SK-N-SH treated with all-trans-retinoic acid at 6 μM for 48 hours (cell line): ENCODE data around the gene RTN4IP1.

ENCODE experiments used
- ATAC-seq: fragments of 200-7000 bp; cut with Tn5 transposase; 3 replicates; pipeline ENCODE4 v1.9.1; 2020; ENCODE audit warnings: mild to moderate bottlenecking, moderate library complexity
- ARNTL ChIP-seq: fragments of 450-650 bp; formaldehyde crosslinking; IDR thresholded peaks from 2 replicates; pipeline ENCODE4 v1.5.0; 2020; ENCODE audit warnings: low read depth, mild to moderate bottlenecking, moderate library complexity, borderline replicate concordance
- CSDC2 ChIP-seq: fragments of 250-450 bp; sonication (Bioruptor Pico); IDR thresholded peaks from 2 replicates; pipeline ENCODE4 v1.5.0; 2020; ENCODE audit warnings: mild to moderate bottlenecking, moderate library complexity
- CSRNP3 ChIP-seq: fragments of 250-450 bp; sonication (Bioruptor Pico); IDR thresholded peaks from 2 replicates; pipeline ENCODE4 v1.5.1; 2021; ENCODE audit warnings: mild to moderate bottlenecking, moderate library complexity
- GLIS3 ChIP-seq: fragments of 250-450 bp; sonication (Bioruptor Pico); IDR thresholded peaks from 2 replicates; pipeline ENCODE4 v1.5.0; 2020; ENCODE audit warnings: mild to moderate bottlenecking, moderate library complexity
- ISL1 ChIP-seq: fragments of 250-450 bp; sonication (Bioruptor Pico); IDR thresholded peaks from 2 replicates; pipeline ENCODE4 v2.1.2; 2022; ENCODE audit warnings: mild to moderate bottlenecking, moderate library complexity
- PATZ1 ChIP-seq: fragments of 250-450 bp; sonication (Bioruptor Pico); IDR thresholded peaks from 2 replicates; pipeline ENCODE4 v1.8.0; 2020; ENCODE audit warnings: mild to moderate bottlenecking, moderate library complexity, borderline replicate concordance
- POU6F1 ChIP-seq: fragments of 250-450 bp; sonication (Bioruptor Pico); IDR thresholded peaks from 2 replicates; pipeline ENCODE4 v1.8.0; 2021; ENCODE audit warnings: low read depth, mild to moderate bottlenecking, moderate library complexity, borderline replicate concordance
- PPARA ChIP-seq: fragments of 250-450 bp; sonication (Bioruptor Pico); IDR thresholded peaks from 2 replicates; pipeline ENCODE4 v1.5.0; 2020; ENCODE audit warnings: mild to moderate bottlenecking, borderline replicate concordance
- RARB ChIP-seq: fragments of 250-450 bp; sonication (Bioruptor Pico); IDR thresholded peaks from 2 replicates; pipeline ENCODE4 v1.8.0; 2021; ENCODE audit warnings: mild to moderate bottlenecking, moderate library complexity
- SNAI2 ChIP-seq: fragments of 250-450 bp; sonication (Bioruptor Pico); IDR thresholded peaks from 2 replicates; pipeline ENCODE4 v1.5.0; 2020; ENCODE audit warnings: mild to moderate bottlenecking, moderate library complexity
- TCF4 ChIP-seq: fragments of 250-450 bp; sonication (Bioruptor Pico); IDR thresholded peaks from 2 replicates; pipeline ENCODE4 v1.8.0; 2021; ENCODE audit warnings: mild to moderate bottlenecking, moderate library complexity, borderline replicate concordance
- TOX ChIP-seq: fragments of 250-450 bp; sonication (Bioruptor Pico); IDR thresholded peaks from 2 replicates; pipeline ENCODE4 v1.8.0; 2021; ENCODE audit warnings: mild to moderate bottlenecking, moderate library complexity, borderline replicate concordance
- TSHZ2 ChIP-seq: fragments of 250-450 bp; sonication (Bioruptor Pico); IDR thresholded peaks from 2 replicates; pipeline ENCODE4 v1.5.0; 2020; ENCODE audit warnings: mild to moderate bottlenecking, moderate library complexity
- ZC3H10 ChIP-seq: fragments of 250-450 bp; sonication (Bioruptor Pico); IDR thresholded peaks from 2 replicates; pipeline ENCODE4 v1.5.1; 2021; ENCODE audit warnings: mild to moderate bottlenecking, moderate library complexity
- ZFP3 ChIP-seq: fragments of 250-450 bp; sonication (Bioruptor Pico); IDR thresholded peaks from 2 replicates; pipeline ENCODE4 v1.5.0; 2020; ENCODE audit warnings: mild to moderate bottlenecking, moderate library complexity
- ZFP30 ChIP-seq: fragments of 450-650 bp; formaldehyde crosslinking; IDR thresholded peaks from 2 replicates; pipeline ENCODE4 v1.5.0; 2022; ENCODE audit warnings: mild to moderate bottlenecking, moderate library complexity
- ZNF565 ChIP-seq: fragments of 450-650 bp; formaldehyde crosslinking; conservative IDR thresholded peaks from 2 replicates; pipeline ENCODE4 v1.5.0; 2020; ENCODE audit warnings: low read depth, mild to moderate bottlenecking, moderate library complexity
- ZNF70 ChIP-seq: fragments of 450-650 bp; formaldehyde crosslinking; IDR thresholded peaks from 2 replicates; pipeline ENCODE4 v1.5.0; 2020; ENCODE audit warnings: mild to moderate bottlenecking, moderate library complexity

Gene RTN4IP1

GRCh38 chr6:106612671-106613416 lies 16.5 kb downstream of the RTN4IP1 start:
- no peak for ATAC-seq
- TF ChIP-seq ZNF565 (CRISPR knock-in tag) (no peak), PPARA (CRISPR knock-in tag) (no peak), TCF4 (no peak), ISL1 (CRISPR knock-in tag) (no peak), ZNF70 (CRISPR knock-in tag) (no peak), RARB (CRISPR knock-in tag) (no peak), TSHZ2 (CRISPR knock-in tag) (no peak), ZC3H10 (CRISPR knock-in tag) (no peak), ZFP30 (CRISPR knock-in tag) (no peak), CSRNP3 (CRISPR knock-in tag) (no peak)

GRCh38 chr6:106611030-106611429 lies 18.3 kb downstream of the RTN4IP1 start:
- ATAC-seq = no peak
- no peak for TF ChIP-seq TOX
- no peak for TF ChIP-seq PATZ1
- TF ChIP-seq ZFP30 (CRISPR knock-in tag) = no peak
- TF ChIP-seq SNAI2 (CRISPR knock-in tag) = no peak
- no peak for TF ChIP-seq POU6F1 (CRISPR knock-in tag)
- no peak for TF ChIP-seq CSDC2 (CRISPR knock-in tag)
- no peak for TF ChIP-seq TCF4
- no peak for TF ChIP-seq GLIS3 (CRISPR knock-in tag)
- no peak for TF ChIP-seq ZC3H10 (CRISPR knock-in tag)
- no peak for TF ChIP-seq TSHZ2 (CRISPR knock-in tag)
- TF ChIP-seq CSRNP3 (CRISPR knock-in tag) = no peak
- no peak for TF ChIP-seq PPARA (CRISPR knock-in tag)
- no peak for TF ChIP-seq ARNTL
- no peak for TF ChIP-seq ZFP3
- no peak for TF ChIP-seq ZNF565 (CRISPR knock-in tag)
- TF ChIP-seq ZNF70 (CRISPR knock-in tag) = no peak
